Measurements from ENCODE around the gene GLIS1.
A peak's percentile ranks its signal among the peaks of the same experiment; 100 is the strongest.

Gene GLIS1

DNA sequence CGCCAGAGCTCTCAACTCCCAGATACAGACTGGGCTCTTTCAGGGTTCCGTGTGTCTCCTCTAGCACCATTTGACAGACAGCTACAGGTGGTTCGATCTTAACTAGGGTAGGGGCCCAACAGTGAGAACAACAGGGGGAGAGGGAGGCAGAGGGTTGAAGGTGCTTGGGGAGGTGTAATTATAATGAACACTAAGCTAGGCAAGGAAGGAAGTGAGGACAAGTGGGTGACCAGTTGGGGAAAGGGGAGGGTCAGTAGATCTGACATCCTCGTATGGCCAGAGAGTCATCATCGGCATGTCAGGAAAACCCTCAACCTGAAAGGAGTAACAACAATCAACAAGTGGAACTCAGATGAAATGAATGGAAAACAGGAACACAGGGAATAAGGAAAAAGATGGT is 22.8 kb downstream of the GLIS1 start:
- no peak for DNase-seq (ENCODE audit: low spot score)
- TF ChIP-seq, protein P1, sequence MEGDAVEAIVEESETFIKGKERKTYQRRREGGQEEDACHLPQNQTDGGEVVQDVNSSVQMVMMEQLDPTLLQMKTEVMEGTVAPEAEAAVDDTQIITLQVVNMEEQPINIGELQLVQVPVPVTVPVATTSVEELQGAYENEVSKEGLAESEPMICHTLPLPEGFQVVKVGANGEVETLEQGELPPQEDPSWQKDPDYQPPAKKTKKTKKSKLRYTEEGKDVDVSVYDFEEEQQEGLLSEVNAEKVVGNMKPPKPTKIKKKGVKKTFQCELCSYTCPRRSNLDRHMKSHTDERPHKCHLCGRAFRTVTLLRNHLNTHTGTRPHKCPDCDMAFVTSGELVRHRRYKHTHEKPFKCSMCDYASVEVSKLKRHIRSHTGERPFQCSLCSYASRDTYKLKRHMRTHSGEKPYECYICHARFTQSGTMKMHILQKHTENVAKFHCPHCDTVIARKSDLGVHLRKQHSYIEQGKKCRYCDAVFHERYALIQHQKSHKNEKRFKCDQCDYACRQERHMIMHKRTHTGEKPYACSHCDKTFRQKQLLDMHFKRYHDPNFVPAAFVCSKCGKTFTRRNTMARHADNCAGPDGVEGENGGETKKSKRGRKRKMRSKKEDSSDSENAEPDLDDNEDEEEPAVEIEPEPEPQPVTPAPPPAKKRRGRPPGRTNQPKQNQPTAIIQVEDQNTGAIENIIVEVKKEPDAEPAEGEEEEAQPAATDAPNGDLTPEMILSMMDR (IDR thresholded peaks at IDR 0.05; ENCODE audit: extremely low read depth, insufficient read depth, missing control alignments), result no peak
- in situ Hi-C loops (cut with MboI; ENCODE audit: low pct_unique_long_range_greater_than_20kb, low sequenced_read_pairs, unreplicated experiment), result no loop called here

DNA sequence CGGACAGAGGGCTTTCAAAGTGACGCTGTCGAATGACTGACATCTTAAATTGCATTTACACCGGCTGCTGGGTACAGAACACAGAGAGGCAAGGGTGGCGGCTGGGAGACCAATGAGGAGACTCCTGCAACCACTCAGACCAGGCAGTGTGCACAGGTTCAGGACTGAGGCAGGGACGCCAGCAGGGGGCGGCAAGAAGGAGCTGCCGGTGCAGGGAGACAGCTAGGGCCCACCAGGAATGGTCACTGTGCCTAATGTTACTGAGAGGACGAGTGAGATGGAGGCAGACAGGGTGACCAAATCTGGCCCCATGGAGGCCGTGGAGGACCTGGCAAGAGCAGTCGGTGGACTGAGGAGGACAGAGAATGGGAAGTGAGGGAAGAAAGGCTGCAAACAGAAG is 23.5 kb downstream of the GLIS1 start:
- in situ Hi-C loops (cut with MboI; ENCODE audit: low pct_unique_long_range_greater_than_20kb, low sequenced_read_pairs, unreplicated experiment), result no loop called here
- no peak for DNase-seq (ENCODE audit: low spot score)
- TF ChIP-seq, protein P1 (IDR thresholded peaks at IDR 0.05; ENCODE audit: extremely low read depth, insufficient read depth, missing control alignments), result peak; percentile 78

DNA sequence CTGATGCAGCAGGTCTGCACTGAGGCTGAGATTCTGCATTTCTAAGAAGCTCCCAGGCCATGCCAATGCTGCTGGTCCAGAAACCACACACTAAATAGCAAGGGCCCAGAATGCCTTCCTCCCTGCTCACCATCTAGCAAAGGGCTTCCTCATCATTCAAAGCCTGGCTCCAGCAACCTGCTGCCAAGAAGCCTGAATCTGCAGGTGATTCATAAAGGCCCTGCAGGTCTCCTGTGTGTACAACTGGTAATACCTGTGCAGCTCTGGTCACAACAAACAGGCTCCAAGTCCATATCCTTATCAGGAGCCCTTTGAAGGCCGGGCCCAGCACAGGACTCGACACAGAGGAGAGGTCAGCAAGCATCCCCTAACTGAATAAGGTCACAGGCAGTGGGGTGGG is 26.7 kb downstream of the GLIS1 start:
- TF ChIP-seq, protein P1 (IDR thresholded peaks at IDR 0.05; ENCODE audit: extremely low read depth, insufficient read depth, missing control alignments), result no peak
- in situ Hi-C loops (cut with MboI; ENCODE audit: low pct_unique_long_range_greater_than_20kb, low sequenced_read_pairs, unreplicated experiment), result no loop called here
- DNase-seq (ENCODE audit: low spot score), result no peak

DNA sequence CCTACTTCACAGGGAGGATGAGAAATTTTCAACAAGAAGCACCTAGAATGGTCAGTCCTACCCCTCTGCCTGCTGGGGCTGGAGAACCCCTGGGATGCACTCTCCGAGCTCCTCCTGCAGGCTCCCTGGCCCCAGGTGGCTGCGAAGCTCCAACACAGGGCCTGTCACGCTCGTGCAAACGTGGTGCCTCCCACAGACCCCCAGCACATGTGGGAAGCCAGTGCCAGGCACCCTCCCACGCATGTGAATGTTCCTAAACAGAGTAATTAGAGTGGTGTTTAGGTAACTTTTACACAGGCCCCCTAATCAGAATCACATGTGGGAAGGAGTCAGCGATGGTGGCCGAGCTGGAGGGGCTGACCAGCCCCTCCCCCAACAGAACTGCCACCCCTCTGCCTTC is 28.4 kb downstream of the GLIS1 start:
- TF ChIP-seq, protein P1 (IDR thresholded peaks at IDR 0.05; ENCODE audit: extremely low read depth, insufficient read depth, missing control alignments), result no peak
- DNase-seq (ENCODE audit: low spot score), result no peak
- in situ Hi-C loops (cut with MboI; ENCODE audit: low pct_unique_long_range_greater_than_20kb, low sequenced_read_pairs, unreplicated experiment), result no loop called here

DNA sequence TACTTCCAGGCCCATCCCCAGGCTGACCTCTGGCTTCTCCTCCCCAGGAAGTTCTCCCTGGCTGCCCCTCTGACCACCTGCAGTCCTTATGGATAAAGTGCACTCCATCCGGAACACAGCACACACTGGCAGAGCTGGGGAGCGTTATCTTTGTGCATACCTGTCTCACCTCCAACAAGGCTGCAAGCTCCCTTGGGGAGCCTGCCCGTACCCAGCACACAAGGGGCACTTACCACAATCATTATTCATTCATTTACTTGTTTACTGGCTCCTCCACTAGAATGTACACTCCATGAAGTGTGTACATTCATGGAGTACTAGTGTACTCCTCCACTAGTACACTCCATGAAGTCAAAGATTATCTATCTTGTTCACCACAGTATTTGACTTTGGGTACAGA is 30.3 kb downstream of the GLIS1 start:
- no peak for DNase-seq (ENCODE audit: low spot score)
- in situ Hi-C loops (cut with MboI; ENCODE audit: low pct_unique_long_range_greater_than_20kb, low sequenced_read_pairs, unreplicated experiment), result no loop called here
- TF ChIP-seq, protein P1 (IDR thresholded peaks at IDR 0.05; ENCODE audit: extremely low read depth, insufficient read depth, missing control alignments), result no peak

DNA sequence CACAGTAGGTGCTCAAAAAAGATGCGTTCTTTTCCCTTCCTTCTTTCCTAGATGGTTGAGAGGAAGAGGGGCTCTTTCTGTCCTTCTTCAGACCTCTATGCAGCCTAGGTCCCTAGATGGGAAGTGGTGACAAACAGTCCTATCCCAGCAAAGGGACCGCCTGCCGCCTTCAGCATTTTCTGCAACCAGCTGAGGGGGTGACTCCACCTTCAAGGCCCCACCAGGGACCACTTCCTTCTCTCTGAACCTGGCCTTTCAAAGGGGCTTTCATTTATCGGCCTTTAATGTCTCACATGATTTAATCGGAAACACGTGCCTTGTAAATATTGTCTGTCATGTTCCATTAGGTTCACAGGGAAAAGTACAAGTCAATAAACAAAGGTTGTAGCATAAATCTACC is 32.6 kb downstream of the GLIS1 start:
- in situ Hi-C loops (cut with MboI; ENCODE audit: low pct_unique_long_range_greater_than_20kb, low sequenced_read_pairs, unreplicated experiment), result no loop called here
- DNase-seq (ENCODE audit: low spot score), result no peak
- TF ChIP-seq, protein P1 (IDR thresholded peaks at IDR 0.05; ENCODE audit: extremely low read depth, insufficient read depth, missing control alignments), result no peak

All from GM13977 (cell line).